ENCODE measurements around the gene CHPT1. TPM values are rescaled to one million over a fixed set of nuclear protein-coding genes. Genes with fewer than 3 reads are reported as not detected.

The CHPT1 gene
- total and polyA plus RNA-seq, 2 donors (not counting 3 experiments of a cell fraction or from before 2014, with no cell fraction given), result 12.1 to 19.3 TPM

GRCh38 chr12:101713059-101713682 is 15.7 kb downstream of the CHPT1 start:
- Histone ChIP-seq H4K20me1 (replicated peaks; ENCODE audit: control insufficient read depth, extremely low read depth, insufficient read depth, low read length) (no peaks in the 10 kb centered on the region), H3K36me3 (ENCODE audit: control insufficient read depth in 2 of 2, extremely low read depth in 1 of 2, insufficient read depth in 2 of 2, low read length in 2 of 2) (no peaks in the 10 kb centered on the region), H3K79me2 (ENCODE audit: control insufficient read depth, insufficient read depth, low read length) (peaks cover 9% of the 10 kb centered on the region), H3K4me2 (ENCODE audit: insufficient read depth, low read length) (no peak overlapping the region), H3K27ac (ENCODE audit: insufficient read depth, low read depth, low read length) (no peak overlapping the region), H2AFZ (ENCODE audit: low read depth, low read length) (no peak overlapping the region), H3K27me3 (ENCODE audit: control insufficient read depth in 2 of 2, insufficient read depth in 2 of 2, low read length in 2 of 2) (no peaks in the 10 kb centered on the region), H3K4me1 (ENCODE audit: control insufficient read depth, extremely low read depth, insufficient read depth, low read length) (no peaks in the 10 kb centered on the region), H3K9me1 (replicated peaks; ENCODE audit: control insufficient read depth, extremely low read depth, insufficient read depth, low read length) (no peaks in the 10 kb centered on the region), H3K9ac (replicated peaks; ENCODE audit: extremely low read depth, insufficient read depth, low read length) (no peak overlapping the region), H3K4me3 (replicated peaks in 1 of 3; ENCODE audit: insufficient read depth in 1 of 3, low read depth in 1 of 3, low read length in 3 of 3) (no peak overlapping the region), H3K9me3 (replicated peaks; ENCODE audit: control insufficient read depth, insufficient read depth, low read length) (no peaks in the 10 kb centered on the region)
- ChIA-PET CTCF (interaction anchor here (0.6 kb wide), 1 partner anchor 15 kb away, joined by 3 read pairs; no protein-coding TSS in a partner anchor), POLR2A (no interaction called here)
- DNase-seq (ENCODE audit: low read depth, low spot score), result no peak
- intact Hi-C loops (cut with micrococcal nuclease) (no loop called here), dilution Hi-C loops (cut with MboI; ENCODE audit: extremely low pct_ligation_motif_present, low sequenced_read_pairs) (no loop called here)
- no peak for TF ChIP-seq POLR2AphosphoS5 (IDR thresholded peaks at IDR 0.05; ENCODE audit: insufficient read depth, low read depth, low read length)
- TF ChIP-seq JUN (IDR thresholded peaks at IDR 0.05; ENCODE audit: borderline replicate concordance, insufficient read depth, insufficient read length, low read depth), result no peak
- TF ChIP-seq MYC (IDR thresholded peaks at IDR 0.05; ENCODE audit: low read depth, low read length), result no peak
- no peak for TF ChIP-seq EZH2 (IDR thresholded peaks at IDR 0.05; ENCODE audit: borderline replicate concordance, low read depth, low read length, severe bottlenecking)
- no peak for TF ChIP-seq MAX (IDR thresholded peaks at IDR 0.05; ENCODE audit: insufficient read depth, insufficient read length)
- TF ChIP-seq GATA2 (IDR thresholded peaks at IDR 0.05; ENCODE audit: insufficient read depth, insufficient read length, low read depth, low read length), result no peak
- TF ChIP-seq, protein P1, sequence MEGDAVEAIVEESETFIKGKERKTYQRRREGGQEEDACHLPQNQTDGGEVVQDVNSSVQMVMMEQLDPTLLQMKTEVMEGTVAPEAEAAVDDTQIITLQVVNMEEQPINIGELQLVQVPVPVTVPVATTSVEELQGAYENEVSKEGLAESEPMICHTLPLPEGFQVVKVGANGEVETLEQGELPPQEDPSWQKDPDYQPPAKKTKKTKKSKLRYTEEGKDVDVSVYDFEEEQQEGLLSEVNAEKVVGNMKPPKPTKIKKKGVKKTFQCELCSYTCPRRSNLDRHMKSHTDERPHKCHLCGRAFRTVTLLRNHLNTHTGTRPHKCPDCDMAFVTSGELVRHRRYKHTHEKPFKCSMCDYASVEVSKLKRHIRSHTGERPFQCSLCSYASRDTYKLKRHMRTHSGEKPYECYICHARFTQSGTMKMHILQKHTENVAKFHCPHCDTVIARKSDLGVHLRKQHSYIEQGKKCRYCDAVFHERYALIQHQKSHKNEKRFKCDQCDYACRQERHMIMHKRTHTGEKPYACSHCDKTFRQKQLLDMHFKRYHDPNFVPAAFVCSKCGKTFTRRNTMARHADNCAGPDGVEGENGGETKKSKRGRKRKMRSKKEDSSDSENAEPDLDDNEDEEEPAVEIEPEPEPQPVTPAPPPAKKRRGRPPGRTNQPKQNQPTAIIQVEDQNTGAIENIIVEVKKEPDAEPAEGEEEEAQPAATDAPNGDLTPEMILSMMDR (IDR thresholded peaks at IDR 0.05; ENCODE audit: extremely low read depth in 1 of 2, insufficient read depth in 1 of 2, low read depth in 1 of 2, low read length in 2 of 2), result no peak
- FAIRE-seq, result no peak
- BruUV-seq (replicated peaks), result no TSS peak

Measured in endothelial cell of umbilical vein (primary cell).